HT1080 (cell line): ENCODE measurements around the gene UNC93B1. TPM values are rescaled to one million over a fixed set of nuclear protein-coding genes. Genes with fewer than 3 reads are reported as not detected.

ENCODE experiments used
- DNase-seq: peaks from one replicate; pipeline ENCODE4 v3.0.0-alpha.2; 2015; ENCODE audit warnings: low read depth
- total RNA-seq: library from RNA; depleted of rRNA; stranded (reverse); fragments of >200 nt; shearing (Covaris generic); gene quantifications from 2 replicates; pipeline ENCODE4 v1.2.3, GENCODE V29; 2014

UNC93B1 gene
- total RNA-seq, 1 experiment from 2014 or later = 18.7 TPM

DNA sequence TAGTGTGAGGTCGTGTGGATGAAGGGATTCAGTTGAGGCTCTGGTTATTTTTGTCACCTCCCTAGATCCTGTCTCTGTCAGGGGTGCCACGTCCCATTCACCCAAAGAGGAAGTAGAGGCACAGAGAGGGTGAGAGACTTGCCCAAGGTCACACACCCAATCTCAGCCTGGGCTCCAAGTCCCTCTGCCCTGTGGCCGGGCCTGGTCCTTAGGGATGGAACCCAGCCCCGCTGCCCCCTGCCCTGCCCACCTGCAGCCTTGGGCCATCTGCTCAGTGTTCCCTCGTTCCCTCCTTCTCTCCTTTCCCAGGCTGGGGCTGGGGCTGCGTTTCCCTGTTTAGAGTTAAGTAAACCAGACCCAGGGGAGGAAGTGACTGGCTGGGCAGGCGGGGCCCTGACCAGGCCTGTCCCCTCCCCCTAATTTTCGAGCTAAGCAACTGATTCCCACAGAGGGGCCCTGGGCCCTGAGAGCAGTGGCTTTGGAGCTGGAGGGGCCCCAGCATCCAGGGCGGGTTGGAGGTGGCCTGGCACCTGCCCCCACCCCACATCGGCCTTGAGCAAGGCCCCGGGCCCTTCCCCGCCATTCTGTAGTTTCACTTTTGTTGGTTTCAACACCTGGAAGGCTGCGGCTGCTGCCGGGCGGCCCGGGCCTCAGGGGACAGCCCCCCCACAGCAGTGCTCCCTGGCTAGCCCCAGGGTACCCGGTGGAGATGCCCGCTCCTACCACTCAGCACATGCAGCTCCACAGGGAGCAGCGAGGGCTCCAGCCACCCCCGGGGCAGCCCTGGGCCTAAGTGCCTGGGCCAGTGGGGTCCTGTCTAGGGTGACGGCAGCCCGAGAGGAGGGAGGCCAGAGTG lies 36.4 kb upstream of the UNC93B1 start:
- peak; percentile 72 for DNase-seq

DNA sequence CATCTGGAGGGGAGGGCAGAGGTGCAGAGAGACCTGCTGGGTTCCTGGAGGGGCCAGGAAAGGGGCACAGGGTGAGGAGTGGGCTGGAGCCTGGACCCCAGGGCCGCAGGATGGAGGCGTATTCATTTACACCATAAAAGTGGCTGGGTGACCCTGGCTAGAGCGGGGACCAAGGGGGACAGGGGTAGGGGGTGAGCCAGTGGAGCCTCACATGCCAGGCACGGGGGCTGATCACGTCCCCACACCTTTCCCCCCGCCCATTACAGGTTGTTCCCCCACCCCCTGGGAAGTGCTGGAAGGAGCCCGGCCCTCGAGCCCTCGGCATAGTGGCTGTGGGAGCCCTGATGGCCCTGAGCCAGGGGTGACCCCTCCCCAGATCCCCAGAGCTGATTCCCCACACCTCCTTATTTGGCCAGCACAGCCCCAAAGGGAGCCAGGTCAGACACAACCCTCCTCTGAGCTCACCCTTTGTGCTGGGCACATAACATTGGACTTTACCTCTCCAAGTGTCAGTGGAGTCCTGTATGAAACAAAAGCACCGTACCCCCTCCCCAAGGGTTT lies 35.7 kb upstream of the UNC93B1 start:
- DNase-seq = no peak

DNA sequence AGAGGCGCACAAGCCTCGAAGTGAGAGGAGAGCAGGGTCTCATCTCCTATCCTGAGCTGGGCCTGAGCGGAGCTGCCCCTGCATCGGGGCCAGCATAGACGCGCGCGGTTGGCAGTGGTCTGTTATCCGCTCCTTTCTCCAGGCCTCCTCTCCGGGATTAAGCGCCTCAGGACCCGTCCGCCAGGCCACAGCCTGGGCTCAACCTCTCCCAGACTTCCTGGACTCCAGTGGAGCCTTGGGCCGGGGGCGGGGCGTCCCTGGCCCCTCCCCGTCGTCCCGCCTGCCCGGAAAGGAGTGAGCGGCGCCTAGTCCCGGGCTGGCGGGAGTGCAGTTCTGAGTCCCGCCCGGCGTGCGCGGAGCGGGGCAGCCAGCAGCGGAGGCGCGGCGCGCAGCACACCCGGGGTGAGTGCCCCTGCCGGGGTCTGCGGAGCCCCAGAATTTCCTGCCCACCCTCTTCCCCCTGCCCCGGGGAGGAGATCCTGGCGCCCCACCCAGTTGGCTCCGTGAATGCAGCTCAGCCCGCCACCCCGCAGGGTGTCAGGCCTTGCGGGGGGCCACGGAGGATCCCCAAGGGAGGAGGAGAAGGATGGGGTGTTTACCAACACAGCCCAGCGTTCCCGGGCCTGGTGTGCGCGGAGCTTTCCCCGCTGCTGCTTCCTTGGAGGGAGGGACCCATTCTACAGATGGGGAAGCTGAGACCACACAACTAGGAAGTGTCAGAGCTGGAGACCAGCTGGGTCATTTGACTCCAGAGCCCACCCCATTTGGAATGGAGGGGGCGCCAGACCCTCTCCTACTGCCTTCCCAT lies 35.0 kb upstream of the UNC93B1 start, which contains the start of gene TCIRG1:
TSS of gene TCIRG1 (plus strand) at position 308 of the 808 bp plus-strand sequence. CDS start 2,247 bp downstream, outside the sequence.
- DNase-seq = peak; percentile 84

DNA sequence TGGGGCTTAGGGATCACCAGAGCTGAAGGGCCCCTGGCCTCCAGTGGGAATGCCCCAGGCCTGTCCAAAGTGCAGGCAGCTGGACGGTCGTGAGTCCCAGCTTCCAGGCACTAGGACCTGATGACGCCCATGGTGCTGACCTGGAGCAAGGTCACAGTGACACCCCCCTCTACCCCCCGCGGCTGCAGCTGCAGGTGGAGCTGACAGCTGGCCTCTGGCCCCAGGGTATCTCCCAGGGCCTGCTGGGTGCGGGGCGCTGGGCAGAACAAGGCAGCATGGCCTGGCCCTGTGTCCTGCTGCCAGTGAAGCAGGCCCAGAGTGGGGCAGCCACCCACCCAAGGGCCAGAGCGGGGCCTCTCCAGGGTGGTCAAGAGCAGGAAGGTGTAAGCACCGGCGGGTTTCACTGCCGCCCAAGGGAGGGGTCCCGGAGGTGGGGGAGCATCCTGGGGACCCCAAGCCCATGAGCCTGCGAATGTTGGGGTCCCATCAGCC lies 34.4 kb upstream of the UNC93B1 start:
- DNase-seq = no peak

DNA sequence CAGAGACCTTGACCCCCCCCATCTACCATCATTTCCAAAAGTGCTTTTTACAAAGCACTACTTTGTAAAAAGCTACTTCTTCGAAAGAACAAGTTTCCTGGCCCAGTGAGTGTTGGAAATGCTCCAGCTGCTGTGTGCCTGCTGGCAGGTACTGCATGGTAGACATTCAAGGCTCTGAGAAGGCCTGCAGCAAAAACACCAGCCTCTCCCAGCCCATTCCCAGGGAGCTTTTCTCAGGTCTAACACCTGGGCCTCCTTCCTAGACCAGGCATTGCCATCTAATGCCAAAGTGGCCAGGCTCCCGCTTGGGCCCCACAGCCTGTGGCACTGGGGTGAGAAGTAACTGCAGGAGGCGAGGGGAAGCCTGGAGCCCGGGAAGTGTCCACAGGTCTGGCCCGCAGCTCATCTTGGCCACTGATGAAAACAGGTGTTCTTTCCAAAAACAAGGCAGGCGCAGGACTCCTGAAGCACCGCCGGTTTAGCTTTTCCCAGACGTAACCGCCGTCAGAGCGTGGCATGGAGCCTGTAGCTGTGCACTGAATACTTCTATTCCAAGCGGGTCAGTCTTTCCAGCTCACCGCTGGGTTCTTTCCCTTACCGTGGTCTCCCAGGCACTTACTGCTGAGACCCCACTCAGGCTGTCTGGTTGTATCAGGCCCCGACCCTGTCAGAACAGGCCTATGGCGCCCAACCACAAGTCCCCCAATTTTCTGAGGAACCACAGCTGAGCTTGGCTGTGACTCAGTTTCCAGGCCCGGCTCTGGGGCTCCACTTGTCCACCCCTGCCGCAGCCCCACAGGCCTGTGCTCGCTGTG lies 33.7 kb upstream of the UNC93B1 start:
- no peak for DNase-seq

DNA sequence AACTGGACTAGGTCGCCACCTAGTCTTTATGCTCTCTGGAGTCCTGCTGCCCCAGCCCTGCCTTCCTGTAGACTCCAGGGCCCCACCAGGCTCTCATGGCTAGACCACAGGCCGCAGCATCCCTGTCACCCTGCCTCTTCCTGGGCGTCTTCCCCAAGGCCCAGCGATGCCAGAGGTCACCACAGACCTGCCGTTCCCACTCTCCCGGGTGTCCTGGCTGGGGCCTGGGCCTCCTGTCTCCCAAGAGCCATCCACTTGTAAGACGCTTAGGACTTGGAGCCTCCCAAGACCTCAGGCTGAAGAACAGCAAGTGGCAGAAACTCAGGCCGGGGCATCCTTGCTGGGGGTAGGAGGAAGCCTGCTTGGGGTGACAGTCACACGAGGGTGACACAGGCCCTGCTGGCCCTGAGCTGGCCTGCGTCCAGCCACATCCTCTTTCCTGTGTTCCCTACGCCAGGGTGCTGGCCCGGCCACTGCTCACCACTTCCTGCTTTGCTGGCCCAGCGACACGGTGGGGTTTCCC lies 32.9 kb upstream of the UNC93B1 start:
- DNase-seq = no peak

DNA sequence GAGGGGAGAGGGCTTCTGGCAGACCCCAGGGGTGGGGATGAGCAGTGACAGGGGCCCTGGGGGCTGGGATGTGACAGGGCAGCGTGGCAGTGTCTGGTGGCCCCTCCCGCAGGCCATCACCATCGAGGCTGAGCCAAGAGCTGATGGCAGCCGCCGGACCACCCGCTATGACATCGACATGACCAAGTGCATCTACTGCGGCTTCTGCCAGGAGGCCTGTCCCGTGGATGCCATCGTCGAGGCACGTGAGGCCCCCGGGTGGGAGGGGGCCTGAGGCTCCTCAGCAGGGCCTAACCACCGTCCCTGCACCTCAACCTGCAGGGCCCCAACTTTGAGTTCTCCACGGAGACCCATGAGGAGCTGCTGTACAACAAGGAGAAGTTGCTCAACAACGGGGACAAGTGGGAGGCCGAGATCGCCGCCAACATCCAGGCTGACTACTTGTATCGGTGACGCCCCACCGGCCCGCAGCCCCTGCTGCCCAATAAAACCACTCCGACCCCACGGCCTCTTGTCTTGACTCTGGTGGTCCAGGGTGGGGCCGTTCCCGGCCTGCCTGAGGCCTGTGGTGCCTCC lies 32.3 kb upstream of the UNC93B1 start:
- DNase-seq = no peak

DNA sequence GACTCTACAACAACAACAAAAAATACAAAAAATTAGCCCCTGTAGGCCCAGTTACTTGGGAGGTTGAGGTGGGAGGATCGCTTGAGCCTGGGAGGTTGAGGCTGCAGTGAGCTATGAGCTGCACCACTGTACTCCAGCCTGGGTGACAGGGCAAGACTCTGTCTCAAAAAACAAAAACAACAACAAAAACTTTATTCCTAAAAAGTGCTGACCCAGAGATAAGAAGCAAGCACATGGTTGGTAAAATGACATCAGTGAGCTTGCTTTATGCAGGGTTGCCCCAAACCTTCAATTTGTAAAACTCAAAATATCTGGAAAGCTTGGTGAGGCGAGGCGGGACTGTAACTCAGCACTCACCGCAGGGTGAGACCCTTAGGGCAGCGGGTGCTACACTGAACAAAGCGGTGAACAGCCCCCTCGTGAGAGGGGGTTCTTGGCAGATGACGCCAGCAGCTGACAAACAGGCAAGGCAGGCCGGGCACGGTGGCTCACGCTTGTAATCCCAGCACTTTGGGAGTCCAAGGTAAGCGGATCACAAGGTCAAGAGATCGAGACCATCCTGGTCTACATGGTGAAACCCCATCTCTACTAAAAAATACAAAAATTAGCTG lies 31.5 kb upstream of the UNC93B1 start:
- no peak for DNase-seq

DNA sequence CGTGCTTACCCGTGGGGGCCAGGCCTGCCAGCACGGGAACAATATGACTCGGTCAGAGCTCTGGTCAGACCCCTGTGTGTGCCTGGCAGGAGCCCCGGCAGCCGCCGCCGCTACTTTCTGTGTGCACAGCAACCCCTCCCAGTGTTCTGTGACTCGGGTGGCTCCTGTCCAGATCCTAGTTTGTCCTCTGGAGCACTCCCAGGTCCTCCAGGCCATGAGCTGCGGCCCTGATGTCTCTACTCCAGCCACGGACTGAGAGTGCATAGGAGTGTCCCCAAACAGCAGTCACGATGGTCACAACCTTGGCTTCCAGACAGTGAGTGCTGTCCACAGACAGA lies 29.8 kb upstream of the UNC93B1 start:
- DNase-seq = no peak

DNA sequence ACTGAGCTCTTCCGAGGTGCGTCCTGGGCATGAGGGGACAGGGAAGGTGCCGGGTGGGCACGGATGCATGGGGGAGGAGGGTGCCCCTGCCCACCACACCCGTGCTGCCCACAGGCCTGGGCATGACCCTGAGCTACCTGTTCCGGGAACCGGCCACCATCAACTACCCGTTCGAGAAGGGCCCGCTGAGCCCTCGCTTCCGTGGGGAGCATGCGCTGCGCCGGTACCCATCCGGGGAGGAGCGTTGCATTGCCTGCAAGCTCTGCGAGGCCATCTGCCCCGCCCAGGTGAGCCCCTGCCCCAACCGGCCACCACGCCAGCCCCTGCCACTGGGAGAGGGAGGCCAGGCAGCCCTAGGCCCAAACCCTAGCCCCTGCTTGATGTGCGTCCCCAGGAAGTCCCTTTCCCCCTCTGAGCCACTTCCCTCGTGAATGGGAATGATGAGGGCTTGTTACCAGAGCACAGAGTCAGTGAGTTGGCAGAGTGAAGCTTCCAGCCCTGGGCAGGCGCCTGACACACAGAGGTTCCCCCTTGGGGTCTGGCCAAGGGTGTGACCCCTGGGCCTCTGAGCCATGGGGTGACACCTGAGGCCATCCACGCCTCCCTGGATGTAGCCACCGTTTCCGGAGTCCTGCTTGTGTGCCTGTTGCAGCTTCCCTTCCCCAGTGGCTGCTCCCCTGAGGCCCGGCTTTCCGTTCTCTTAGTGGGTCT lies 29.3 kb upstream of the UNC93B1 start:
- DNase-seq = no peak

DNA sequence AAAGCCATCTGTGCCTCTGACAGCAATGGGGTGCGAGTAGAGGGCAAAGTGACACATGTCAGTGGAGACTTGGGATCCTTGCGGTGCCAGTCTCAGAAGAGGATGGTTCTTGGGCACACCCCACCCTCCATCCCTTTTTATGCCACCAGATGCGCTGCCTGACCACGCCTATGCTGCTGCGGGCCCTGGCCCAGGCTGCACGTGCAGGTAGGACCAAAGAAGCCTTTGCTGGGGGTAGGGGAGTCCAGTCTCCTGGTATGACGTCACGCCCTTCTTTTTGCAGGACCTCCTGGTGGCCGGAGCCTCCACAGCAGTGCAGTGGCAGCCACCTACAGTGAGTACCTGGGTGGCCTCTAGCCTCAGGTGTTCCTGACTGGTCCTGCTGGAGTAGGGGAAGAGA lies 28.1 kb upstream of the UNC93B1 start:
- DNase-seq = no peak

DNA sequence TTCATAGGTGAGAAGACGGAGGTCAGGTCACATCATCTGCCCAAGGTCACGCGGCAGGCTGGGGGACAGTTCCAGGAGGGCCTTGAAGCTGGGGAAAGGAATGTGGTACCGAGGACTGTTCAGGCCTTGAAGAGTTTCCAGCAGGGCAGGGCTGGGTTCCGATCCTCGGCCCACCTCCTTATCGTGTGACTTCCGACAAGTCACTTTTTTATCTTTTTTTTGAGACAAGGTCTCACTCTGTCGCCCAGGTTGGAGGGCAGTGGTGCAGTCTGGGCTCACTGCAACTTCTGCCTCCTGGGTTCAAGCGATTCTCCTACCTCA lies 27.2 kb upstream of the UNC93B1 start:
- no peak for DNase-seq

DNA sequence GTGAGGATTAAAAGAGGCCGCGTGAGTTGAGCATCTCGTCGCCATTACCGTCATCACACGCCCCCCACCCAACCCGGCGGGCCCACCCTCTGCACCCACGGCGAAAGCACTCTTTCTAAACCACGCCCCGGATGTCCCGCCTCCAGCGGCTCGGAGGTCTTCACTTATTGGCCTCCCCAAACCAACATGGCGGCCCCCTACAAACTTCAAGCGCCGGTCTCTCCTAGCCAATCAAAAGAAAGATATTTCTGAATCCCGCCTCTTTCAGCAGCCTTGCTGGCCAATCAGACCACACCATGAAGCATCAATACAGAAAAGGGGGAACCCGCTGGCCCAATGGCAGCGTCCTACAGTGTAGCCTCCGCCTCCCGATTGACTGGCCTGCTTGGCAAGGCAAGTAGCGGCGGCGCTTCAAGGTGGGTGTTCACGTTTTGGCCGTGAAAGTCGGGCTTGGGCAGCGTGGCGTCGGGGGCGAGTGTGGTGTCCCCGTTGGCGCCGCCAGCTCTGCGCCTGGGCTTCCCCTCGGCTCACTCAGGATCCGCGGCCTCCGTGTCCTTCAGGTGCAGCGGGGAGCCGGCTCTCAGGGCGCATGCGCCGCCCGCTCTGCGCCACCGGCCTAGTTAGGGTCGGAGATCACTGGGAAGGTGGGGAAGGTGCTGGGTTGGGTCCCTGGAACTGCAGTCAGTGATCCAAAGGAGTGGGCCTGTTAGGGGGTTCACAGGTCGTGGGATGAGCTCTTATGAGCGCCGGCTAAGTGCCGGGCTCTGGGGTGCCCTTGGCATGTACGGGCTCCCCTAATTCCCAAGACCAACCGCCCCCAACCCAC lies 26.6 kb upstream of the UNC93B1 start, which contains the start of gene NDUFS8:
TSS of gene NDUFS8 (plus strand) at position 364 of the 826 bp plus-strand sequence. CDS start 1,471 bp downstream, outside the sequence.
- DNase-seq = peak; percentile 99

DNA sequence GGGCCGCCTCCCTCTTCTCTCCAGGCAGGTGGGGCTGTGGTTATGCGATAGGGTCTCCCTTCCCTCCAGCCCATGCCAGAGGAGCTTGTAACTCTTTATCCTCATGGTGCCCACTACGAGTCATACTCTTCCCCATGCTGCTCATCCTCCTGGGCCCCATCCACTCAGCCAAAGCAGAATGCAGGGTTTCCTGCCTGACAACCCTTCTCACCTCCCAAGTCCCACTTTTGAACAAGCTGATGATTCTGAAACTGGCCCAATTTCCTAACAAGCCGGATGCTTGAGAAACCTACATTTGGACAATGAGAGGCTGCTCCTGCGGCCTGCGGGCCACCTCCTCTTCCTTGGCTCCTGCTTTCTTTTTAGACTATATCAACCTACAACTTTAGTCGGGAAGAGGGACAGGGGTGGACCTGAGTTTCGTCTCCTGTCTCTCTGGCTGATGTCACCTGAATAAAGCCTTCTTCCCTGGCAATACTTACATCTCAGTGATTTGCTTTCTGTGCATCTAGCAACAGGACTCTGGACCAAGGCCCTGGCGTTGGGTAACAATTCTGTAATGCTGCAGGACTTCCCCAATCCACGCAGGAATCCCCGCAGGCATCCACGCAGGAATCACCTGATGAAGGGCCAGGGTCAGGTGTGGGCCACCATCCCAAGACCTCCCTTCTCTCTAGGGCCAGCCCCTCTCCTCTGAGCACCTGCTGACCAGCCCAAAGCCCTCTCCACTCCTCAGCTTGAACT lies 25.1 kb upstream of the UNC93B1 start:
- DNase-seq = peak; percentile 73

DNA sequence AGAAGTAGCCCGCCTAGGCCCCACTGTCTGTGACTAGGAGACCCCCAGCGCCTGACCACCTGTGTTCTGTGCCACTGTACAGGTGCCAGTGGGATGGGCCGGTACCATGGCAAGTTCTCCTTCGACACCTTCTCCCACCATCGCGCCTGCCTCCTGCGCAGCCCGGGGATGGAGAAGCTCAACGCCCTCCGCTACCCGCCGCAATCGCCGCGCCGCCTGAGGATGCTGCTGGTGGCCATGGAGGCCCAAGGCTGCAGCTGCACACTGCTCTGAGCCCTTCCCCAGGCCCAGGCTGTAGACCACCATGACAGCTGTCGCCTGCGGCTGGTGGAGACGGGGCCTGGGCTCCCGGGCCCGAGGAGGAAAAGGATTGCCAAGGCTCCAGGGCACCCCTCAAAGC lies 23.8 kb upstream of the UNC93B1 start:
- DNase-seq = no peak

DNA sequence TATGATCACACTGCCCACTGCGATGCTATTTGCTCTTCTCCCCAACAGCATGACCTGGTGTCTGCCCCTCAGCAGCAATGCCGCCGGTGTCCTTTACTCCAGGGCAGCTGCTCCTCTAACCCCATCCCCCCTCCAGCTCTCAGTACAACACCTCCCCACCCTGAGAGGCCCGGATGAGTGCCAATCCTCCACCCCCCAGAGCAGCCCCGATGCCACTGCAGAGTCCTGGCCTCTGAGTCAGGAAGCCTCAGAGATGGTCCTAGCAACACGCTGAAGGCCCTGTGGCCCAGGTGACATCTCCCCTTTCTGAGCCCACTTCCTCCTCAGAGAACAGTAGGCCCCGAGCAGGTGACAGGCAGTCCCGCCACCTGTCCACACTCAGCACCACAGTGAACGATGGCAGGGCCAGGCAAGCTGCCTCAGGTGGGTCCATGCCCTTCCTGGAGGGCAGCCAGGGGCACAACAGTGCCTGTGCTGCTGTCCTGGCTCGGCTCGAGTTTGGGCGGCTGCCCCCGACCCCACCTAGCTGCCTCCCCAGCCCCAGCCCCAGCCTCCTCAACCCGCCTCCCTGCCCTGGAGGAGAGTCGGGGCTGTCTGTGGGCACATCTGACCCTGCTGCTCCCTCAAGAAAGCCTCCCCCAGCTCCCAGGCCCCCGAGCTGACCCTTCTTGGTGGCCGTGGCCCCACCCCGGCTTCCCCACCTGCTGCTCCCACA lies 22.7 kb upstream of the UNC93B1 start:
- DNase-seq = no peak

DNA sequence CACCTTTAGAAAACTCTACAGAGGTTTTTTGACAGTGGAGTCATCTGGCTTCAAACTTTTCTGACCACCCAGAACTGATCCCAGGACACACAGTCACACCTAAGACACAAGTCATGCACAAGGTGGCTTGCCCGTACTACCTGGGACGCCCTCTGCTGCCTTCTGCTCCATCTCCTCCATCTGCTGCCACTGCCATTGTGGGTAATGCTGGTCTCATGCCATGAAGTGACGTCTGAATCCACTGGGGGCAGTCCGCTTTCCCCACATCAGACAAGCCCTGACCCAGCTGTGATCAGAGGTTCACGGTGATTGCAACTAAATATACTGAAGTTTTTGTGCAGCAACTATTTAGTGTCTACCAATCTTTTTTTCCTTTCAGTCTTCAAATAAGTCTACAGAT lies 21.1 kb upstream of the UNC93B1 start:
- DNase-seq = no peak
